Measurements from ENCODE around the gene ID1. TPM values are rescaled to one million over a fixed set of nuclear protein-coding genes. Genes with fewer than 3 reads are reported as not detected.

The ID1 gene
- total and polyA plus RNA-seq, 2 of the 13 experiments (the other 11 are each of a cell fraction or from before 2014, with no cell fraction given), result 320 to 419 TPM

DNA sequence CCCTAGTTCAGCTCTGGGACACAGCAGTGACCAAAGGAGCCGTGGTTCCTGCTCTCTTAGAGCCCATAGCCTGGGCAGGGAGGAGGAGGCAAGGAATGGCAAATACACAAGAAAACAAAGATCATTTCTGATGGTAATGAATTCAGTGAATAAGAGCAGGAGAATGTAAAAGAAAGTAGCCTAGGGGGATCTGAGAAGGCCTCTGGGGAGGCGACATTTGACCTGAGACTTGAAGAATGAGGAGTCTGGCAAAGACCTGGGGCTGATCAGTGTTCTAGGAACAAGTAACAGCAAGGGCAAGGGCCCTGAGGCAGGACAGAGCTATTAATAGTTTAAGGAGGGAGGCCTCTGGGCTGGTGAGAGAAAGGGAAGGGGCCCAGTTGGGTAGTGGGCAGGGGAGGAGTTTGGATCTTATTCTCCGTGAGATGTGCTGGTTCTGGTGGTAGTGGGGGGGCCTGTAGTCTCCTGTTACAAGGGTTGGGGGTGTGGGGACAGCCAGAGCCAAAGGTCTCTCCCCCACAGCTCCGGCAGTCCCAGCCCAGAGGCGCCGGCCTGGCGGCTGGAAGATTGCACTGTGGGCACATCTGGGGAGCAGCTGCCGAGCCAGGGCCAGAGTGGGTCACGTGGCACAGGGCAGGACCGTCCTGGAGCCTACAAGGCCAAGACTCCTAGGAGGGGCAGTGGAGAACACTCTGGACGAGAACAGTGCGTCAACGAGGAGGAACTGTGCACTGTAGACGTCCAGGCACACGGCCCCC lies 9.3 kb upstream of the ID1 start (continued):
- TF ChIP-seq, protein P1, sequence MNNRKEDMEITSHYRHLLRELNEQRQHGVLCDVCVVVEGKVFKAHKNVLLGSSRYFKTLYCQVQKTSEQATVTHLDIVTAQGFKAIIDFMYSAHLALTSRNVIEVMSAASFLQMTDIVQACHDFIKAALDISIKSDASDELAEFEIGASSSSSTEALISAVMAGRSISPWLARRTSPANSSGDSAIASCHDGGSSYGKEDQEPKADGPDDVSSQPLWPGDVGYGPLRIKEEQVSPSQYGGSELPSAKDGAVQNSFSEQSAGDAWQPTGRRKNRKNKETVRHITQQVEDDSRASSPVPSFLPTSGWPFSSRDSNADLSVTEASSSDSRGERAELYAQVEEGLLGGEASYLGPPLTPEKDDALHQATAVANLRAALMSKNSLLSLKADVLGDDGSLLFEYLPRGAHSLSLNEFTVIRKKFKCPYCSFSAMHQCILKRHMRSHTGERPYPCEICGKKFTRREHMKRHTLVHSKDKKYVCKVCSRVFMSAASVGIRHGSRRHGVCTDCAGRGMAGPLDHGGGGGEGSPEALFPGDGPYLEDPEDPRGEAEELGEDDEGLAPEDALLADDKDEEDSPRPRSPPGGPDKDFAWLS (CRISPR knock-in tag; IDR thresholded peaks at IDR 0.05; ENCODE audit: borderline replicate concordance), result peak; percentile 80; the same call in 1 of the 2 replicates
- no peak for TF ChIP-seq SYNCRIP (IDR thresholded peaks at IDR 0.05; ENCODE audit: insufficient read depth, low read depth, low read length)
- peak; percentile 84 for TF ChIP-seq ZNF556 (CRISPR knock-in tag; IDR thresholded peaks at IDR 0.05; ENCODE audit: borderline replicate concordance)
- TF ChIP-seq, protein P2, sequence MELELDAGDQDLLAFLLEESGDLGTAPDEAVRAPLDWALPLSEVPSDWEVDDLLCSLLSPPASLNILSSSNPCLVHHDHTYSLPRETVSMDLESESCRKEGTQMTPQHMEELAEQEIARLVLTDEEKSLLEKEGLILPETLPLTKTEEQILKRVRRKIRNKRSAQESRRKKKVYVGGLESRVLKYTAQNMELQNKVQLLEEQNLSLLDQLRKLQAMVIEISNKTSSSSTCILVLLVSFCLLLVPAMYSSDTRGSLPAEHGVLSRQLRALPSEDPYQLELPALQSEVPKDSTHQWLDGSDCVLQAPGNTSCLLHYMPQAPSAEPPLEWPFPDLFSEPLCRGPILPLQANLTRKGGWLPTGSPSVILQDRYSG (CRISPR knock-in tag; IDR thresholded peaks at IDR 0.05), result no peak
- no peak for TF ChIP-seq NFE2L1 (CRISPR knock-in tag; IDR thresholded peaks at IDR 0.05; ENCODE audit: borderline replicate concordance)
- TF ChIP-seq PAWR (CRISPR knock-in tag; IDR thresholded peaks at IDR 0.05; ENCODE audit: borderline replicate concordance), result 0 out of 2 replicates have a peak, but pooled peaks have one; percentile 32
- peak; percentile 96 for TF ChIP-seq HNRNPL (IDR thresholded peaks at IDR 0.05; ENCODE audit: low read depth, low read length)
- TF ChIP-seq, protein P3, sequence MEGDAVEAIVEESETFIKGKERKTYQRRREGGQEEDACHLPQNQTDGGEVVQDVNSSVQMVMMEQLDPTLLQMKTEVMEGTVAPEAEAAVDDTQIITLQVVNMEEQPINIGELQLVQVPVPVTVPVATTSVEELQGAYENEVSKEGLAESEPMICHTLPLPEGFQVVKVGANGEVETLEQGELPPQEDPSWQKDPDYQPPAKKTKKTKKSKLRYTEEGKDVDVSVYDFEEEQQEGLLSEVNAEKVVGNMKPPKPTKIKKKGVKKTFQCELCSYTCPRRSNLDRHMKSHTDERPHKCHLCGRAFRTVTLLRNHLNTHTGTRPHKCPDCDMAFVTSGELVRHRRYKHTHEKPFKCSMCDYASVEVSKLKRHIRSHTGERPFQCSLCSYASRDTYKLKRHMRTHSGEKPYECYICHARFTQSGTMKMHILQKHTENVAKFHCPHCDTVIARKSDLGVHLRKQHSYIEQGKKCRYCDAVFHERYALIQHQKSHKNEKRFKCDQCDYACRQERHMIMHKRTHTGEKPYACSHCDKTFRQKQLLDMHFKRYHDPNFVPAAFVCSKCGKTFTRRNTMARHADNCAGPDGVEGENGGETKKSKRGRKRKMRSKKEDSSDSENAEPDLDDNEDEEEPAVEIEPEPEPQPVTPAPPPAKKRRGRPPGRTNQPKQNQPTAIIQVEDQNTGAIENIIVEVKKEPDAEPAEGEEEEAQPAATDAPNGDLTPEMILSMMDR (CRISPR knock-in tag; IDR thresholded peaks at IDR 0.05), result peak; percentile 22; the same call in 1 of the 2 replicates
- TF ChIP-seq SMARCC2 (IDR thresholded peaks at IDR 0.05), result no peak
- peak; percentile 55; the same call in 1 of the 2 replicates for TF ChIP-seq PHF21A (CRISPR knock-in tag; IDR thresholded peaks at IDR 0.05)
- TF ChIP-seq NCOA2 (CRISPR knock-in tag; IDR thresholded peaks at IDR 0.05), result peak; percentile 51; the same call in 1 of the 2 replicates
- peak; percentile 87 for TF ChIP-seq AGO2 (optimal IDR thresholded peaks at IDR 0.05; ENCODE audit: low read depth, low read length)
- 0 out of 2 replicates have a peak, but pooled peaks have one; percentile 53 for TF ChIP-seq ZNF333 (CRISPR knock-in tag; IDR thresholded peaks at IDR 0.05; ENCODE audit: borderline replicate concordance)
- TF ChIP-seq ZMYM3 (CRISPR knock-in tag; IDR thresholded peaks at IDR 0.05), result no peak; the same call in 1 of the 2 replicates
- peak; percentile 77; the same call in 1 of the 2 replicates for TF ChIP-seq ZNF225 (CRISPR knock-in tag; IDR thresholded peaks at IDR 0.05)
- peak; percentile 100 for TF ChIP-seq ZNF543 (CRISPR knock-in tag; IDR thresholded peaks at IDR 0.05)
- peak; percentile 32; the same call in 1 of the 2 replicates for TF ChIP-seq DR1 (CRISPR knock-in tag; IDR thresholded peaks at IDR 0.05)
- TF ChIP-seq SMYD3 (CRISPR knock-in tag; IDR thresholded peaks at IDR 0.05), result 0 out of 2 replicates have a peak, but pooled peaks have one; percentile 72
- TF ChIP-seq ZNF224 (CRISPR knock-in tag; IDR thresholded peaks at IDR 0.05), result no peak
- TF ChIP-seq, protein P4, sequence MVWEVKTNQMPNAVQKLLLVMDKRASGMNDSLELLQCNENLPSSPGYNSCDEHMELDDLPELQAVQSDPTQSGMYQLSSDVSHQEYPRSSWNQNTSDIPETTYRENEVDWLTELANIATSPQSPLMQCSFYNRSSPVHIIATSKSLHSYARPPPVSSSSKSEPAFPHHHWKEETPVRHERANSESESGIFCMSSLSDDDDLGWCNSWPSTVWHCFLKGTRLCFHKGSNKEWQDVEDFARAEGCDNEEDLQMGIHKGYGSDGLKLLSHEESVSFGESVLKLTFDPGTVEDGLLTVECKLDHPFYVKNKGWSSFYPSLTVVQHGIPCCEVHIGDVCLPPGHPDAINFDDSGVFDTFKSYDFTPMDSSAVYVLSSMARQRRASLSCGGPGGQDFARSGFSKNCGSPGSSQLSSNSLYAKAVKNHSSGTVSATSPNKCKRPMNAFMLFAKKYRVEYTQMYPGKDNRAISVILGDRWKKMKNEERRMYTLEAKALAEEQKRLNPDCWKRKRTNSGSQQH (CRISPR knock-in tag; IDR thresholded peaks at IDR 0.05; ENCODE audit: low read depth), result peak; percentile 37; the same call in 1 of the 2 replicates
- TF ChIP-seq, protein P5, sequence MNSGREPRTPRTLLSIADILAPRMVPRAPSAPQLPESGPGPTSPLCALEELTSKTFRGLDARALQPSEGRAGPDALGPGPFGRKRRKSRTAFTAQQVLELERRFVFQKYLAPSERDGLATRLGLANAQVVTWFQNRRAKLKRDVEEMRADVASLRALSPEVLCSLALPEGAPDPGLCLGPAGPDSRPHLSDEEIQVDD (CRISPR knock-in tag; IDR thresholded peaks at IDR 0.05; ENCODE audit: borderline replicate concordance), result peak; percentile 89
- TF ChIP-seq, protein P6, sequence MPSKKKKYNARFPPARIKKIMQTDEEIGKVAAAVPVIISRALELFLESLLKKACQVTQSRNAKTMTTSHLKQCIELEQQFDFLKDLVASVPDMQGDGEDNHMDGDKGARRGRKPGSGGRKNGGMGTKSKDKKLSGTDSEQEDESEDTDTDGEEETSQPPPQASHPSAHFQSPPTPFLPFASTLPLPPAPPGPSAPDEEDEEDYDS (CRISPR knock-in tag; IDR thresholded peaks at IDR 0.05), result peak; percentile 72; the same call in 1 of the 2 replicates

Data from HepG2 (cell line).